Measurements from ENCODE around the gene MCM5. TPM values are rescaled to one million over a fixed set of nuclear protein-coding genes. Genes with fewer than 3 reads are reported as not detected.

The MCM5 gene
- total and polyA plus RNA-seq, 2 experiments from 2014 or later: 288 to 325 TPM

GRCh38 chr22:35392357-35392756 lies 7.6 kb upstream of the MCM5 start:
- Mint-ChIP-seq H3K9me3 (no peaks in the 10 kb centered on the region), H3K4me1 (peaks cover 8% of the 10 kb centered on the region), H3K36me3 (ENCODE audit: low read depth) (peaks cover 50% of the 10 kb centered on the region), H3K27me3 (ENCODE audit: insufficient read depth, low read depth, poor library complexity) (peaks cover 1% of the 10 kb centered on the region), H3K27ac (no peak overlapping the region), H3K4me3 (no peak overlapping the region)
- DNase-seq (ENCODE audit: low spot score) (no peak), ATAC-seq (no peak)
- Histone ChIP-seq H3K4me1 (ENCODE audit: insufficient read depth) (peaks cover 9% of the 10 kb centered on the region), H3K4me2 (no peak overlapping the region), H3K4me3 (no peak overlapping the region), H3K27me3 (ENCODE audit: insufficient read depth) (no peaks in the 10 kb centered on the region), H3K36me3 (ENCODE audit: insufficient read depth) (peaks cover 5% of the 10 kb centered on the region; the same call in 1 of the 2 replicates), H2AFZ (no peak overlapping the region), H3K27ac (ENCODE audit: low read depth) (no peak overlapping the region), H3F3A (replicated peaks; ENCODE audit: low read depth) (peaks cover 4% of the 10 kb centered on the region; the same call in 1 of the 2 replicates), H3K9me2 (ENCODE audit: insufficient read depth) (no peaks in the 10 kb centered on the region), H3K79me2 (replicated peaks; ENCODE audit: insufficient read depth) (no peaks in the 10 kb centered on the region), H4K20me1 (replicated peaks; ENCODE audit: insufficient read depth) (no peaks in the 10 kb centered on the region; the same call in 1 of the 2 replicates)
- TF ChIP-seq EZH2 (IDR thresholded peaks at IDR 0.05; ENCODE audit: low read depth, unreplicated experiment) (no peak), POLR2AphosphoS5 (IDR thresholded peaks at IDR 0.05; ENCODE audit: low read depth) (no peak), EZH2phosphoT487 (IDR thresholded peaks at IDR 0.05; ENCODE audit: unreplicated experiment) (no peak), ZNF331 (CRISPR knock-in tag; IDR thresholded peaks at IDR 0.05; ENCODE audit: low read depth) (no peak), STAT1 (IDR thresholded peaks at IDR 0.05; ENCODE audit: unreplicated experiment) (no peak), ZNF114 (CRISPR knock-in tag; IDR thresholded peaks at IDR 0.05) (no peak), JUNB (IDR thresholded peaks at IDR 0.05; ENCODE audit: unreplicated experiment) (no peak), REST (IDR thresholded peaks at IDR 0.05; ENCODE audit: unreplicated experiment) (no peak), ETS1 (IDR thresholded peaks at IDR 0.05) (no peak), NANOG (IDR thresholded peaks at IDR 0.05; ENCODE audit: borderline replicate concordance) (no peak), CREB1 (CRISPR knock-in tag; IDR thresholded peaks at IDR 0.05; ENCODE audit: low read depth) (no peak)
- TF ChIP-seq, protein P1, sequence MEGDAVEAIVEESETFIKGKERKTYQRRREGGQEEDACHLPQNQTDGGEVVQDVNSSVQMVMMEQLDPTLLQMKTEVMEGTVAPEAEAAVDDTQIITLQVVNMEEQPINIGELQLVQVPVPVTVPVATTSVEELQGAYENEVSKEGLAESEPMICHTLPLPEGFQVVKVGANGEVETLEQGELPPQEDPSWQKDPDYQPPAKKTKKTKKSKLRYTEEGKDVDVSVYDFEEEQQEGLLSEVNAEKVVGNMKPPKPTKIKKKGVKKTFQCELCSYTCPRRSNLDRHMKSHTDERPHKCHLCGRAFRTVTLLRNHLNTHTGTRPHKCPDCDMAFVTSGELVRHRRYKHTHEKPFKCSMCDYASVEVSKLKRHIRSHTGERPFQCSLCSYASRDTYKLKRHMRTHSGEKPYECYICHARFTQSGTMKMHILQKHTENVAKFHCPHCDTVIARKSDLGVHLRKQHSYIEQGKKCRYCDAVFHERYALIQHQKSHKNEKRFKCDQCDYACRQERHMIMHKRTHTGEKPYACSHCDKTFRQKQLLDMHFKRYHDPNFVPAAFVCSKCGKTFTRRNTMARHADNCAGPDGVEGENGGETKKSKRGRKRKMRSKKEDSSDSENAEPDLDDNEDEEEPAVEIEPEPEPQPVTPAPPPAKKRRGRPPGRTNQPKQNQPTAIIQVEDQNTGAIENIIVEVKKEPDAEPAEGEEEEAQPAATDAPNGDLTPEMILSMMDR (conservative IDR thresholded peaks at IDR 0.05; ENCODE audit: low read depth in 2 of 2): no peak
- TF ChIP-seq, protein P2, sequence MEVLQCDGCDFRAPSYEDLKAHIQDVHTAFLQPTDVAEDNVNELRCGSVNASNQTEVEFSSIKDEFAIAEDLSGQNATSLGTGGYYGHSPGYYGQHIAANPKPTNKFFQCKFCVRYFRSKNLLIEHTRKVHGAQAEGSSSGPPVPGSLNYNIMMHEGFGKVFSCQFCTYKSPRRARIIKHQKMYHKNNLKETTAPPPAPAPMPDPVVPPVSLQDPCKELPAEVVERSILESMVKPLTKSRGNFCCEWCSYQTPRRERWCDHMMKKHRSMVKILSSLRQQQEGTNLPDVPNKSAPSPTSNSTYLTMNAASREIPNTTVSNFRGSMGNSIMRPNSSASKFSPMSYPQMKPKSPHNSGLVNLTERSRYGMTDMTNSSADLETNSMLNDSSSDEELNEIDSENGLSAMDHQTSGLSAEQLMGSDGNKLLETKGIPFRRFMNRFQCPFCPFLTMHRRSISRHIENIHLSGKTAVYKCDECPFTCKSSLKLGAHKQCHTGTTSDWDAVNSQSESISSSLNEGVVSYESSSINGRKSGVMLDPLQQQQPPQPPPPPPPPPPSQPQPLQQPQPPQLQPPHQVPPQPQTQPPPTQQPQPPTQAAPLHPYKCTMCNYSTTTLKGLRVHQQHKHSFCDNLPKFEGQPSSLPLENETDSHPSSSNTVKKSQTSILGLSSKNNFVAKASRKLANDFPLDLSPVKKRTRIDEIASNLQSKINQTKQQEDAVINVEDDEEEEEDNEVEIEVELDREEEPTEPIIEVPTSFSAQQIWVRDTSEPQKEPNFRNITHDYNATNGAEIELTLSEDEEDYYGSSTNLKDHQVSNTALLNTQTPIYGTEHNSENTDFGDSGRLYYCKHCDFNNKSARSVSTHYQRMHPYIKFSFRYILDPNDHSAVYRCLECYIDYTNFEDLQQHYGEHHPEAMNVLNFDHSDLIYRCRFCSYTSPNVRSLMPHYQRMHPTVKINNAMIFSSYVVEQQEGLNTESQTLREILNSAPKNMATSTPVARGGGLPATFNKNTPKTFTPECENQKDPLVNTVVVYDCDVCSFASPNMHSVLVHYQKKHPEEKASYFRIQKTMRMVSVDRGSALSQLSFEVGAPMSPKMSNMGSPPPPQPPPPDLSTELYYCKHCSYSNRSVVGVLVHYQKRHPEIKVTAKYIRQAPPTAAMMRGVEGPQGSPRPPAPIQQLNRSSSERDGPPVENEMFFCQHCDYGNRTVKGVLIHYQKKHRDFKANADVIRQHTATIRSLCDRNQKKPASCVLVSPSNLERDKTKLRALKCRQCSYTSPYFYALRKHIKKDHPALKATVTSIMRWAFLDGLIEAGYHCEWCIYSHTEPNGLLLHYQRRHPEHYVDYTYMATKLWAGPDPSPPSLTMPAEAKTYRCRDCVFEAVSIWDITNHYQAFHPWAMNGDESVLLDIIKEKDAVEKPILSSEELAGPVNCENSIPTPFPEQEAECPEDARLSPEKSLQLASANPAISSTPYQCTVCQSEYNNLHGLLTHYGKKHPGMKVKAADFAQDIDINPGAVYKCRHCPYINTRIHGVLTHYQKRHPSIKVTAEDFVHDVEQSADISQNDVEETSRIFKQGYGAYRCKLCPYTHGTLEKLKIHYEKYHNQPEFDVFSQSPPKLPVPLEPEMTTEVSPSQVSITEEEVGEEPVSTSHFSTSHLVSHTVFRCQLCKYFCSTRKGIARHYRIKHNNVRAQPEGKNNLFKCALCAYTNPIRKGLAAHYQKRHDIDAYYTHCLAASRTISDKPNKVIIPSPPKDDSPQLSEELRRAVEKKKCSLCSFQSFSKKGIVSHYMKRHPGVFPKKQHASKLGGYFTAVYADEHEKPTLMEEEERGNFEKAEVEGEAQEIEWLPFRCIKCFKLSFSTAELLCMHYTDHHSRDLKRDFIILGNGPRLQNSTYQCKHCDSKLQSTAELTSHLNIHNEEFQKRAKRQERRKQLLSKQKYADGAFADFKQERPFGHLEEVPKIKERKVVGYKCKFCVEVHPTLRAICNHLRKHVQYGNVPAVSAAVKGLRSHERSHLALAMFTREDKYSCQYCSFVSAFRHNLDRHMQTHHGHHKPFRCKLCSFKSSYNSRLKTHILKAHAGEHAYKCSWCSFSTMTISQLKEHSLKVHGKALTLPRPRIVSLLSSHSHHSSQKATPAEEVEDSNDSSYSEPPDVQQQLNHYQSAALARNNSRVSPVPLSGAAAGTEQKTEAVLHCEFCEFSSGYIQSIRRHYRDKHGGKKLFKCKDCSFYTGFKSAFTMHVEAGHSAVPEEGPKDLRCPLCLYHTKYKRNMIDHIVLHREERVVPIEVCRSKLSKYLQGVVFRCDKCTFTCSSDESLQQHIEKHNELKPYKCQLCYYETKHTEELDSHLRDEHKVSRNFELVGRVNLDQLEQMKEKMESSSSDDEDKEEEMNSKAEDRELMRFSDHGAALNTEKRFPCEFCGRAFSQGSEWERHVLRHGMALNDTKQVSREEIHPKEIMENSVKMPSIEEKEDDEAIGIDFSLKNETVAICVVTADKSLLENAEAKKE (CRISPR knock-in tag; IDR thresholded peaks at IDR 0.05): no peak

Data from GM23338 (cell line).